Neuronal stem cell (in vitro differentiated cells): Measurements from ENCODE around the gene GARIN3.

Experiments used
- DNase-seq: peaks from one replicate; pipeline ENCODE4 v3.0.0-alpha.2; 2013; ENCODE audit warnings: low spot score
- H2AFZ ChIP-seq: one replicate; pipeline ENCODE4 v1.6.1; 2013; ENCODE audit warnings: mild to moderate bottlenecking, low read length, inconsistent platforms
- H2AK5ac ChIP-seq: 2 replicates; pipeline ENCODE4 v1.6.1; 2013; ENCODE audit warnings: low read depth, mild to moderate bottlenecking, inconsistent platforms, low read length, moderate library complexity, mixed read lengths
- H2BK120ac ChIP-seq: 2 replicates; pipeline ENCODE4 v1.6.1; 2013; ENCODE audit warnings: low read depth, mild to moderate bottlenecking, inconsistent platforms, low read length, moderate library complexity, mixed read lengths
- H2BK12ac ChIP-seq: one replicate; pipeline ENCODE4 v1.6.1; 2013; ENCODE audit warnings: low read length, inconsistent platforms
- H2BK15ac ChIP-seq: 2 replicates; pipeline ENCODE4 v1.6.1; 2013; ENCODE audit warnings: mild to moderate bottlenecking, low read length, inconsistent platforms, mixed read lengths
- H2BK5ac ChIP-seq: one replicate; pipeline ENCODE4 v1.6.1; 2013; ENCODE audit warnings: inconsistent platforms, mild to moderate bottlenecking, low read length, moderate library complexity
- H3K14ac ChIP-seq: one replicate; pipeline ENCODE4 v1.6.1; 2013; ENCODE audit warnings: low read length, inconsistent platforms
- H3K18ac ChIP-seq: 2 replicates; pipeline ENCODE4 v1.6.1; 2013; ENCODE audit warnings: low read length, inconsistent platforms
- H3K23ac ChIP-seq: 2 replicates; pipeline ENCODE4 v1.6.1; 2013; ENCODE audit warnings: low read depth, mild to moderate bottlenecking, mixed read lengths, low read length, inconsistent platforms; ENCODE audit not compliant: poor library complexity
- H3K27ac ChIP-seq: replicated peaks from 3 replicates; pipeline ENCODE4 v1.5.1; 2013; ENCODE audit warnings: low read length, inconsistent platforms
- H3K27me3 ChIP-seq, 3 experiments: 2 replicates each; pipeline ENCODE4 v1.6.1; 2013; ENCODE audit warnings: low read length in 3 of 3, mild to moderate bottlenecking in 2 of 3, inconsistent platforms in 1 of 3, low read depth in 1 of 3, mixed read lengths in 1 of 3, moderate library complexity in 1 of 3; ENCODE audit not compliant: control insufficient read depth in 3 of 3, insufficient read depth in 3 of 3
- H3K36me3 ChIP-seq, 2 donors: replicated peaks in 1 of 2; 2 replicates each; pipeline ENCODE4 v1.6.1; 2013; ENCODE audit warnings: low read length in 2 of 2; ENCODE audit not compliant: control insufficient read depth in 2 of 2, insufficient read depth in 2 of 2
- H3K4ac ChIP-seq: 2 replicates; pipeline ENCODE4 v1.6.1; 2013; ENCODE audit warnings: inconsistent platforms, mild to moderate bottlenecking, low read length, moderate library complexity
- H3K4me1 ChIP-seq, 2 donors: 1 replicate in 1 of 2; 2 replicates in 1 of 2; pipeline ENCODE4 v1.6.1; 2013; ENCODE audit warnings: low read length in 2 of 2, low read depth in 1 of 2; ENCODE audit not compliant: control insufficient read depth in 2 of 2, insufficient read depth in 1 of 2
- H3K4me2 ChIP-seq: one replicate; pipeline ENCODE4 v1.6.1; 2013; ENCODE audit warnings: mild to moderate bottlenecking, low read length, inconsistent platforms; ENCODE audit not compliant: insufficient read depth, poor library complexity, severe bottlenecking
- H3K4me3 ChIP-seq, 2 donors: 2 replicates each; pipeline ENCODE4 v1.5.1; 2013; ENCODE audit warnings: low read length in 2 of 2, mild to moderate bottlenecking in 2 of 2, inconsistent platforms in 1 of 2, moderate library complexity in 1 of 2
- H3K79me1 ChIP-seq: one replicate; pipeline ENCODE4 v1.6.1; 2013; ENCODE audit warnings: low read depth, mild to moderate bottlenecking, inconsistent platforms, low read length, moderate library complexity
- H3K9ac ChIP-seq: one replicate; pipeline ENCODE4 v1.6.1; 2013; ENCODE audit warnings: mild to moderate bottlenecking, low read depth, low read length, inconsistent platforms; ENCODE audit not compliant: poor library complexity
- H3K9me3 ChIP-seq, 2 donors: replicated peaks in 1 of 2; 2 replicates each; pipeline versions ENCODE3 to v1.6.1; 2013; ENCODE audit warnings: low read length in 2 of 2, mild to moderate bottlenecking in 2 of 2, inconsistent platforms in 1 of 2, low read depth in 1 of 2, mixed read lengths in 1 of 2, moderate library complexity in 1 of 2; ENCODE audit not compliant: control insufficient read depth in 2 of 2, insufficient read depth in 1 of 2
- H4K8ac ChIP-seq: one replicate; pipeline ENCODE4 v1.6.1; 2013; ENCODE audit warnings: low read depth, mild to moderate bottlenecking, inconsistent platforms, low read length, moderate library complexity
- H4K91ac ChIP-seq: one replicate; pipeline ENCODE4 v1.6.1; 2013; ENCODE audit warnings: low read length, low read depth, mild to moderate bottlenecking, inconsistent platforms; ENCODE audit not compliant: poor library complexity
- WGBS, 2 donors: extraction: QIAGEN DNeasy Blood & Tissue Kit; methylation state at CpG; one replicate each; pipeline ENCODE4 v1.1.7; 2013; ENCODE audit warnings: missing lambda C conversion rate in 2 of 2, mixed read lengths in 1 of 2; ENCODE audit not compliant: insufficient read length in 2 of 2, insufficient replicate concordance in 1 of 2; ENCODE audit errors: extremely low coverage in 2 of 2; 5-methylcytosine and 5-hydroxymethylcytosine counted together

The GARIN3 gene

DNA sequence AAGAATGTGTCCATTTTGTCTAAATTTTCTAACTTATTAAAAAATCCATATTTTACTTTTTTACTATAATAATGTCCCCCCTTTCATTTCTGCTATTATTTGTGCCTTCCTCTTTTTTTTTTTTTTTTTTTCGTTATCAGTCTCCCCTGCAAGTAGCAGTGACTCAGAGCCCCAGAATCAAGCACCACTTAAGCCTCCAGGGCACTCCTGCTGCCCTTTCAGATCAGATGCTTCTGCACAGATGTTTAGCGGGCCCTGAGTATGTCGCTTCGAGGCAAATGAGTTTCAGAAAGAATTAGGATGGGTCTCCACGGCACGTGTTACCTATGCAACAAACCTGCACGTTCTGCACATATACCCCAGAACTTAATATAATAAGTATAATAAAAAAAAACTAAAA lies 35.1 kb downstream of the GARIN3 start:
- H3K23ac ChIP-seq: no peak overlapping the region
- no peak for DNase-seq

DNA sequence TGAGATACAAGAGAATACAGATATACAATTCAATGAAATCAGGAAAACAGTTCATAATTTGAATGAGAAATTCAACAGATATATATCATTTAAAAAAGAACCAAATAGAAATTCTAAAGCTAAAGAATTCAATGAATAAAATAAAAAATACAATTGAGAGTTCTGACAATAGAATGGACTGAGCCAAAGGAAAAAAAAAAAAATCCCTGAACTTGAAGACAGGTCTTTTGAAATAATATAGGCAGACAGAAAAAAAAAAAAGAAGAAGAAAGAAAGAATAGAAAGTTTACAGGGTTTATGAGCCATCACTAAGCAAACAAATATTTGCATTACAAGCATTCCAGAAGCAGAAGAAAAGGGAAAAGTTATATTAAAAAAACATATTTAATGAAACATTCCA lies 44.4 kb downstream of the GARIN3 start:
- no peak overlapping the region for H3K23ac ChIP-seq
- no peak overlapping the region for H3K4me3 ChIP-seq
- no peak overlapping the region for H3K4me2 ChIP-seq
- no peak overlapping the region for H4K91ac ChIP-seq
- H2AFZ ChIP-seq: no peak overlapping the region
- no peak overlapping the region for H2BK15ac ChIP-seq
- no peak overlapping the region for H2AK5ac ChIP-seq
- no peak overlapping the region for H2BK120ac ChIP-seq
- no peak overlapping the region for H2BK12ac ChIP-seq
- DNase-seq: no peak
- no peak overlapping the region for H2BK5ac ChIP-seq
- no peaks in the 10 kb centered on the region for H3K79me1 ChIP-seq
- no peaks in the 10 kb centered on the region for H3K27me3 ChIP-seq
- no peaks in the 10 kb centered on the region for H3K4me1 ChIP-seq
- no peaks in the 10 kb centered on the region for H3K36me3 ChIP-seq
- H3K18ac ChIP-seq: no peak overlapping the region
- no peak overlapping the region for H3K27ac ChIP-seq
- no peak overlapping the region for H4K8ac ChIP-seq
- no peak overlapping the region for H3K9ac ChIP-seq
- no peak overlapping the region for H3K14ac ChIP-seq
- peaks cover 0 to 4% of the 10 kb centered on the region in 2 donors for H3K9me3 ChIP-seq
- no peak overlapping the region for H3K4ac ChIP-seq

More for the DNA sequence above, 35.1 kb downstream of the GARIN3 start:
- Histone ChIP-seq H3K36me3 (peaks cover 0 to 5% of the 10 kb centered on the region in 2 donors), H3K4me2 (no peak overlapping the region), H3K4ac (no peak overlapping the region), H2BK12ac (no peak overlapping the region), H3K14ac (no peak overlapping the region), H3K18ac (no peak overlapping the region), H3K79me1 (no peaks in the 10 kb centered on the region), H4K8ac (no peak overlapping the region), H3K27me3 (no peaks in the 10 kb centered on the region), H4K91ac (no peak overlapping the region), H3K9ac (no peak overlapping the region), H3K9me3 (no peaks in the 10 kb centered on the region), H3K4me3 (no peak overlapping the region), H2AK5ac (no peak overlapping the region), H3K4me1 (no peaks in the 10 kb centered on the region), H2BK15ac (no peak overlapping the region), H3K27ac (no peak overlapping the region), H2BK120ac (no peak overlapping the region), H2AFZ (no peak overlapping the region), H2BK5ac (no peak overlapping the region)
- no CpG with 5 or more reads among the region's 7 CpGs for WGBS, 2 donors

DNA sequence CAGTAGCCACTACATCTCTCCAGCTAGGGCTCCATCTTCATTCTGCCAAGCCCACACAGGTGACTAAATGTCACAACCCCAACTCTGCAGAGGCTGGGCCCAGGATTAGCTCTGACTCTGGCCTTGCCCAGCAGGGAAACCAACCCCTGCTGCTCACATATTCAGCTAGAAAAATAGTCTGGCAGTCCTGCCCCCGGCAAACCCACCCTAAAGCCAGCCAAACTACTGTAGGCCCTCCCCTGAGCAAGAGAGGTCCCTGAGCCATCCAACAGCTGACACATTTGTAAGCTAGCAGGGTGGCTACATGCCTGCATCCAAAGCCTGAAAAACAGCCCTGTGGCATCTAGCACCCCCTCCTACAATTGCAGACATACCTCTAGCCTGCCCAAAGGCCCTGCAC lies 46.0 kb downstream of the GARIN3 start:
- no peak overlapping the region for H2BK12ac ChIP-seq
- peak overlapping the region; percentile 83 for H3K18ac ChIP-seq
- no peak overlapping the region for H3K4me2 ChIP-seq
- no peak overlapping the region for H3K14ac ChIP-seq
- no peak overlapping the region for H3K23ac ChIP-seq
- H3K36me3 ChIP-seq: no peaks in the 10 kb centered on the region
- no peak overlapping the region for H2AFZ ChIP-seq
- H2BK5ac ChIP-seq: no peak overlapping the region
- no peaks in the 10 kb centered on the region for H3K4me1 ChIP-seq
- no peak for DNase-seq
- H2BK120ac ChIP-seq: no peak overlapping the region
- H3K9me3 ChIP-seq: peaks cover 0 to 4% of the 10 kb centered on the region in 2 donors
- no peak overlapping the region for H2BK15ac ChIP-seq
- H3K27ac ChIP-seq: no peak overlapping the region
- no peak overlapping the region for H4K91ac ChIP-seq
- no peaks in the 10 kb centered on the region for H3K79me1 ChIP-seq
- no peak overlapping the region for H3K4ac ChIP-seq
- no peak overlapping the region for H3K4me3 ChIP-seq
- H4K8ac ChIP-seq: no peak overlapping the region
- no CpG with 5 or more reads among the region's 1 CpG for WGBS, 2 donors
- no peak overlapping the region for H3K9ac ChIP-seq
- no peaks in the 10 kb centered on the region for H3K27me3 ChIP-seq
- no peak overlapping the region for H2AK5ac ChIP-seq

DNA sequence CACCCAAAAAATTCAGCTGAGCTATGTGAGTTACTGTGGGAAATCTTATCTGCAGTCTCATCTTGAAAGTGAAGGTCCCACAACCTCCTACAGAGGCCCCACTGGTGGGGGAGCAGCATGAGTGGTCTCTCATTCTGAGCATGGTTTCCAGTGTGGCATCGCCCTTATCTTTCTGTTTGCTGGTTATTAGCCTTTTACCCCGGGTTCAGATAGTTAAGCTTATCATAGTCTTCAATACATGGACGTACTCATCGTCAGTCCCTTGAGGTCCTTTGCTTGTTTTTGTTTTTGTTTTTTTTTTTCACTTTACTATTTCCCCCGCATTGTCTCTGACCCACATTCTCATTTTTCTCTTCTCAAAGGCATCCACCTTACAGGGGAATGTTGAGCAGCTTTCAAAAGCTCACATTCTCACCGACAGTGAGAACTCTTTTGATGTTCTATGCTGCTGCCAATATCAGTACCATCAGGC lies 49.5 kb downstream of the GARIN3 start:
- no peak for DNase-seq
- H3K27me3 ChIP-seq: no peaks in the 10 kb centered on the region
- no peak overlapping the region for H2AFZ ChIP-seq
- no peak overlapping the region for H3K18ac ChIP-seq
- H2BK15ac ChIP-seq: no peak overlapping the region
- no peak overlapping the region for H3K4ac ChIP-seq
- H3K79me1 ChIP-seq: no peaks in the 10 kb centered on the region
- H2BK120ac ChIP-seq: no peak overlapping the region
- no peak overlapping the region for H2BK12ac ChIP-seq
- H2BK5ac ChIP-seq: no peak overlapping the region
- H2AK5ac ChIP-seq: no peak overlapping the region
- no CpG with 5 or more reads among the region's 6 CpGs for WGBS, 2 donors
- H3K4me1 ChIP-seq: no peaks in the 10 kb centered on the region
- no peak overlapping the region for H3K4me3 ChIP-seq
- no peaks in the 10 kb centered on the region for H3K36me3 ChIP-seq
- H3K23ac ChIP-seq: no peak overlapping the region
- H3K4me2 ChIP-seq: no peak overlapping the region
- no peak overlapping the region for H3K14ac ChIP-seq
- no peak overlapping the region for H3K9ac ChIP-seq
- no peak overlapping the region for H4K8ac ChIP-seq
- H4K91ac ChIP-seq: no peak overlapping the region
- H3K27ac ChIP-seq: no peak overlapping the region
- peaks cover 0 to 4% of the 10 kb centered on the region in 2 donors for H3K9me3 ChIP-seq
